Vagina (tissue), 2 donors: Measurements from ENCODE around the gene KIF21B.

Source experiments
- CTCF ChIP-seq, 3 experiments: fragments of 450-650 bp in 2 of 3; fragments of 200-600 bp in 1 of 3; sonication (generic) in 1 of 3; IDR thresholded peaks; one replicate each; pipeline ENCODE4 v1.5.1; 2017 to 2019; ENCODE audit warnings: antibody characterized with exemption in 3 of 3, mild to moderate bottlenecking in 2 of 3, moderate library complexity in 2 of 3
- POLR2A ChIP-seq, 2 donors: fragments of 450-650 bp; IDR thresholded peaks; one replicate each; pipeline ENCODE4 v1.6.1; 2017; ENCODE audit warnings: antibody characterized with exemption in 2 of 2, mild to moderate bottlenecking in 2 of 2, moderate library complexity in 2 of 2
- POLR2AphosphoS5 ChIP-seq, 2 donors: sonication (generic); formaldehyde crosslinking; IDR thresholded peaks; one replicate each; pipeline ENCODE4 v1.9.0; 2017; ENCODE audit warnings: antibody characterized with exemption in 2 of 2, mild to moderate bottlenecking in 2 of 2, low read depth in 1 of 2; ENCODE audit not compliant: insufficient read depth in 1 of 2

- no peak for TF ChIP-seq CTCF (IDR thresholded peaks at IDR 0.05)
- TF ChIP-seq POLR2A (IDR thresholded peaks at IDR 0.05), result no peak
- no peak for TF ChIP-seq POLR2AphosphoS5 (IDR thresholded peaks at IDR 0.05; ENCODE audit: insufficient read depth in 1 of 2, low read depth in 1 of 2)
These were observed 69.1 kb downstream of the KIF21B start for GRCh38 chr1:200954434-200954833.
